Activated naive CD4-positive, alpha-beta T cell treated with anti-CD3 and anti-CD28 coated beads for 36 hours (primary cell): ENCODE data around the gene AP2A1. TPM values are rescaled to one million over a fixed set of nuclear protein-coding genes. Genes with fewer than 3 reads are reported as not detected.

Source experiments
- CTCF ChIA-PET: fragments of 350-600 bp; sonication (Branson Sonifier 250); formaldehyde crosslinking; loops from one replicate; lab custom pipeline; 2021; ENCODE audit warnings: antibody characterized with exemption; lab: Charles Lee
- DNase-seq: peaks from one replicate; pipeline ENCODE4 v3.0.0-alpha.2; 2020
- H3K27ac Mint-ChIP-seq: one replicate; pipeline ENCODE4 v1.8.0; 2021; ENCODE audit warnings: mild to moderate bottlenecking, mixed read lengths
- H3K27me3 Mint-ChIP-seq: one replicate; pipeline ENCODE4 v1.8.0; 2021; ENCODE audit warnings: low read depth, mixed read lengths
- H3K36me3 Mint-ChIP-seq: one replicate; pipeline ENCODE4 v1.8.0; 2021; ENCODE audit warnings: low read depth, mixed read lengths
- H3K4me1 Mint-ChIP-seq: one replicate; pipeline ENCODE4 v1.8.0; 2021; ENCODE audit warnings: low read depth, mixed read lengths
- H3K4me3 Mint-ChIP-seq: one replicate; pipeline ENCODE4 v1.8.0; 2021; ENCODE audit warnings: mild to moderate bottlenecking, moderate library complexity, mixed read lengths
- H3K9me3 Mint-ChIP-seq: one replicate; pipeline ENCODE4 v1.8.0; 2021; ENCODE audit warnings: mixed read lengths
- intact Hi-C: fragments of 100-400 bp; cut with micrococcal nuclease; formaldehyde crosslinking; loops from one replicate; pipeline ENCODE4 v1.15.1; 2023
- total RNA-seq, 2 experiments: library from RNA; stranded (reverse); gene quantifications; one replicate each; pipeline ENCODE4 v1.2.3, GENCODE V29; 2021

The AP2A1 gene
- total RNA-seq, 2 experiments from 2014 or later, result 87.7 to 88.3 TPM

- Mint-ChIP-seq H3K36me3 (no peaks in the 10 kb centered on the region), H3K9me3 (peaks cover 12% of the 10 kb centered on the region), H3K4me1 (peaks cover 38% of the 10 kb centered on the region), H3K27me3 (no peaks in the 10 kb centered on the region), H3K4me3 (peak overlapping the region; percentile 87), H3K27ac (peak overlapping the region; percentile 95)
- DNase-seq, result no peak
- CTCF ChIA-PET, result interaction anchor here (0.6 to 1.5 kb wide), 4 partner anchors 17 to 820 kb away, joined by 3 to 6 read pairs (median 3); partner anchors contain the start of gene PNKP
- intact Hi-C loops, result loop anchor here (1.0 to 5.0 kb wide), 6 partner anchors 19 to 258 kb away; partner anchors contain the start of genes AKT1S1, FUZ, PRR12 and TBC1D17
Observed at GRCh38 chr19:49850221-49850486, 83.4 kb downstream of the AP2A1 start.

- Mint-ChIP-seq H3K36me3 (no peaks in the 10 kb centered on the region), H3K4me3 (peak within 1 kb of the TSS; percentile 87), H3K4me1 (peaks cover 42% of the 10 kb centered on the region), H3K27me3 (no peaks in the 10 kb centered on the region), H3K9me3 (peaks cover 12% of the 10 kb centered on the region), H3K27ac (peak within 1 kb of the TSS; percentile 95)
- intact Hi-C loops, result loop anchor here (1.0 to 5.0 kb wide), 6 partner anchors 19 to 258 kb away; partner anchors contain the start of genes AKT1S1, FUZ, PRR12 and TBC1D17
- CTCF ChIA-PET, result interaction anchor here (0.6 to 1.5 kb wide), 4 partner anchors 17 to 819 kb away, joined by 3 to 6 read pairs (median 3); partner anchors contain the start of gene PNKP
- DNase-seq, result peak; percentile 91
Observed at GRCh38 chr19:49850487-49851342, 83.9 kb downstream of the AP2A1 start, which contains the start of gene PTOV1. Gene PTOV1 (plus strand): TSS chr19:49851159.

GRCh38 chr19:49851456-49852259, 84.9 kb downstream of the AP2A1 start:
- Mint-ChIP-seq H3K4me1 (peaks cover 42% of the 10 kb centered on the region), H3K27me3 (no peaks in the 10 kb centered on the region), H3K9me3 (peaks cover 12% of the 10 kb centered on the region), H3K27ac (peak overlapping the region; percentile 32), H3K36me3 (no peaks in the 10 kb centered on the region), H3K4me3 (peak overlapping the region; percentile 71)
- intact Hi-C loops, result loop anchor here (2.0 to 5.0 kb wide), 2 partner anchors 39 to 259 kb away; partner anchors contain the start of genes FUZ and PRR12
- CTCF ChIA-PET, result no interaction called here
- peak; percentile 35 for DNase-seq

- no peak overlapping the region for H3K27ac Mint-ChIP-seq
- peak overlapping the region; percentile 71 for H3K4me3 Mint-ChIP-seq
- CTCF ChIA-PET, result no interaction called here
- no peaks in the 10 kb centered on the region for H3K27me3 Mint-ChIP-seq
- DNase-seq, result no peak
- intact Hi-C loops, result loop anchor here (5.0 kb wide), 1 partner anchor 260 kb away; the partner anchor contains the start of gene PRR12
- no peaks in the 10 kb centered on the region for H3K36me3 Mint-ChIP-seq
- peaks cover 42% of the 10 kb centered on the region for H3K4me1 Mint-ChIP-seq
- peaks cover 12% of the 10 kb centered on the region for H3K9me3 Mint-ChIP-seq
Observed at GRCh38 chr19:49852631-49853126, 85.9 kb downstream of the AP2A1 start.

- no peak for DNase-seq
- H3K4me3 Mint-ChIP-seq, result no peak overlapping the region
- peaks cover 31% of the 10 kb centered on the region for H3K4me1 Mint-ChIP-seq
- no peak overlapping the region for H3K27ac Mint-ChIP-seq
- intact Hi-C loops, result loop anchor here (5.0 kb wide), 1 partner anchor 262 kb away; the partner anchor contains the start of gene PRR12
- CTCF ChIA-PET, result no interaction called here
- H3K36me3 Mint-ChIP-seq, result peaks cover 4% of the 10 kb centered on the region
- H3K27me3 Mint-ChIP-seq, result no peaks in the 10 kb centered on the region
- peaks cover 10% of the 10 kb centered on the region for H3K9me3 Mint-ChIP-seq
Observed at GRCh38 chr19:49853852-49854377, 87.1 kb downstream of the AP2A1 start.

- no peak for DNase-seq
- no peaks in the 10 kb centered on the region for H3K27me3 Mint-ChIP-seq
- CTCF ChIA-PET, result interaction anchor here (0.5 kb wide), 1 partner anchor 349 kb away, joined by 4 read pairs; no protein-coding TSS in a partner anchor
- no peak overlapping the region for H3K4me3 Mint-ChIP-seq
- H3K27ac Mint-ChIP-seq, result no peak overlapping the region
- intact Hi-C loops, result loop anchor here (5.0 kb wide), 1 partner anchor 262 kb away; the partner anchor contains the start of gene PRR12
- peaks cover 5% of the 10 kb centered on the region for H3K9me3 Mint-ChIP-seq
- peaks cover 5% of the 10 kb centered on the region for H3K36me3 Mint-ChIP-seq
- H3K4me1 Mint-ChIP-seq, result peaks cover 27% of the 10 kb centered on the region
Observed at GRCh38 chr19:49854378-49855263, 87.8 kb downstream of the AP2A1 start.

GRCh38 chr19:49855277-49855675, 88.5 kb downstream of the AP2A1 start:
- Mint-ChIP-seq H3K36me3 (peaks cover 5% of the 10 kb centered on the region), H3K27ac (no peak overlapping the region), H3K4me3 (no peak overlapping the region), H3K27me3 (no peaks in the 10 kb centered on the region), H3K4me1 (peaks cover 21% of the 10 kb centered on the region), H3K9me3 (no peaks in the 10 kb centered on the region)
- intact Hi-C loops, result no loop called here
- no peak for DNase-seq
- CTCF ChIA-PET, result interaction anchor here (0.5 kb wide), 1 partner anchor 350 kb away, joined by 4 read pairs; no protein-coding TSS in a partner anchor

- no peak for DNase-seq
- intact Hi-C loops, result no loop called here
- H3K27me3 Mint-ChIP-seq, result no peaks in the 10 kb centered on the region
- no peaks in the 10 kb centered on the region for H3K9me3 Mint-ChIP-seq
- peaks cover 5% of the 10 kb centered on the region for H3K36me3 Mint-ChIP-seq
- CTCF ChIA-PET, result no interaction called here
- H3K27ac Mint-ChIP-seq, result no peak overlapping the region
- H3K4me1 Mint-ChIP-seq, result peaks cover 19% of the 10 kb centered on the region
- H3K4me3 Mint-ChIP-seq, result no peak overlapping the region
Observed at GRCh38 chr19:49855676-49856573, 89.1 kb downstream of the AP2A1 start.

- H3K4me3 Mint-ChIP-seq, result no peak overlapping the region
- CTCF ChIA-PET, result no interaction called here
- H3K27me3 Mint-ChIP-seq, result no peaks in the 10 kb centered on the region
- H3K27ac Mint-ChIP-seq, result no peak overlapping the region
- intact Hi-C loops, result no loop called here
- peaks cover 7% of the 10 kb centered on the region for H3K36me3 Mint-ChIP-seq
- no peak for DNase-seq
- peaks cover 19% of the 10 kb centered on the region for H3K4me1 Mint-ChIP-seq
- H3K9me3 Mint-ChIP-seq, result no peaks in the 10 kb centered on the region
Observed at GRCh38 chr19:49856574-49857021, 89.8 kb downstream of the AP2A1 start.
